HEK293 (cell line): Measurements from ENCODE around the gene MTHFD1.

ENCODE experiments used
- CTCF ChIP-seq: fragments of 450-650 bp; formaldehyde crosslinking; IDR thresholded peaks from 2 replicates; pipeline ENCODE4 v1.5.1; 2016; ENCODE audit warnings: missing biosample characterization, missing genetic modification characterization
- GLIS2 ChIP-seq: fragments of 450-650 bp; formaldehyde crosslinking; IDR thresholded peaks from 2 replicates; pipeline ENCODE4 v1.5.1; 2016; ENCODE audit warnings: missing biosample characterization, missing genetic modification characterization
- MYNN ChIP-seq: fragments of 450-650 bp; formaldehyde crosslinking; IDR thresholded peaks from 2 replicates; pipeline ENCODE4 v1.5.1; 2016; ENCODE audit warnings: missing biosample characterization, missing genetic modification characterization, borderline replicate concordance
- ZFP3 ChIP-seq: fragments of 450-650 bp; formaldehyde crosslinking; IDR thresholded peaks from 2 replicates; pipeline ENCODE4 v1.5.1; 2016; ENCODE audit warnings: low read depth, missing biosample characterization, missing genetic modification characterization
- ZNF140 ChIP-seq: fragments of 450-650 bp; formaldehyde crosslinking; IDR thresholded peaks from 2 replicates; pipeline ENCODE4 v1.5.1; 2016; ENCODE audit warnings: missing biosample characterization, missing genetic modification characterization
- ZNF324 ChIP-seq: fragments of 450-650 bp; formaldehyde crosslinking; IDR thresholded peaks from 2 replicates; pipeline ENCODE4 v1.5.1; 2016; ENCODE audit warnings: missing biosample characterization, missing genetic modification characterization
- ZNF416 ChIP-seq: fragments of 450-650 bp; formaldehyde crosslinking; IDR thresholded peaks from 2 replicates; pipeline ENCODE4 v1.5.1; 2016; ENCODE audit warnings: missing biosample characterization, missing genetic modification characterization
- ZNF501 ChIP-seq: fragments of 450-650 bp; formaldehyde crosslinking; IDR thresholded peaks from 2 replicates; pipeline ENCODE4 v1.5.1; 2016; ENCODE audit warnings: missing biosample characterization, missing genetic modification characterization
- ZNF624 ChIP-seq: fragments of 450-650 bp; formaldehyde crosslinking; IDR thresholded peaks from 2 replicates; pipeline ENCODE4 v1.5.1; 2017; ENCODE audit warnings: missing biosample characterization, missing genetic modification characterization
- ZNF660 ChIP-seq: fragments of 450-650 bp; IDR thresholded peaks from 2 replicates; pipeline ENCODE4 v1.5.1; 2018; ENCODE audit warnings: missing biosample characterization, mild to moderate bottlenecking, missing genetic modification characterization
- TF ChIP-seq, protein P1 (sequence below): fragments of 450-650 bp; formaldehyde crosslinking; IDR thresholded peaks from 2 replicates; pipeline ENCODE4 v1.5.1; 2016; ENCODE audit warnings: missing biosample characterization, missing genetic modification characterization
- TF ChIP-seq, protein P2 (sequence below): fragments of 450-650 bp; formaldehyde crosslinking; IDR thresholded peaks from 2 replicates; pipeline ENCODE4 v1.5.1; 2016; ENCODE audit warnings: missing biosample characterization, missing genetic modification characterization

- no peak for TF ChIP-seq MYNN (tag by site-specific recombination)
- TF ChIP-seq ZNF624, result no peak
- TF ChIP-seq ZFP3 (tag by site-specific recombination), result no peak
- TF ChIP-seq CTCF (tag by site-specific recombination), result no peak
- TF ChIP-seq ZNF324, result no peak
- no peak for TF ChIP-seq ZNF660
- no peak for TF ChIP-seq ZNF416 (tag by site-specific recombination)
- TF ChIP-seq, protein P1, sequence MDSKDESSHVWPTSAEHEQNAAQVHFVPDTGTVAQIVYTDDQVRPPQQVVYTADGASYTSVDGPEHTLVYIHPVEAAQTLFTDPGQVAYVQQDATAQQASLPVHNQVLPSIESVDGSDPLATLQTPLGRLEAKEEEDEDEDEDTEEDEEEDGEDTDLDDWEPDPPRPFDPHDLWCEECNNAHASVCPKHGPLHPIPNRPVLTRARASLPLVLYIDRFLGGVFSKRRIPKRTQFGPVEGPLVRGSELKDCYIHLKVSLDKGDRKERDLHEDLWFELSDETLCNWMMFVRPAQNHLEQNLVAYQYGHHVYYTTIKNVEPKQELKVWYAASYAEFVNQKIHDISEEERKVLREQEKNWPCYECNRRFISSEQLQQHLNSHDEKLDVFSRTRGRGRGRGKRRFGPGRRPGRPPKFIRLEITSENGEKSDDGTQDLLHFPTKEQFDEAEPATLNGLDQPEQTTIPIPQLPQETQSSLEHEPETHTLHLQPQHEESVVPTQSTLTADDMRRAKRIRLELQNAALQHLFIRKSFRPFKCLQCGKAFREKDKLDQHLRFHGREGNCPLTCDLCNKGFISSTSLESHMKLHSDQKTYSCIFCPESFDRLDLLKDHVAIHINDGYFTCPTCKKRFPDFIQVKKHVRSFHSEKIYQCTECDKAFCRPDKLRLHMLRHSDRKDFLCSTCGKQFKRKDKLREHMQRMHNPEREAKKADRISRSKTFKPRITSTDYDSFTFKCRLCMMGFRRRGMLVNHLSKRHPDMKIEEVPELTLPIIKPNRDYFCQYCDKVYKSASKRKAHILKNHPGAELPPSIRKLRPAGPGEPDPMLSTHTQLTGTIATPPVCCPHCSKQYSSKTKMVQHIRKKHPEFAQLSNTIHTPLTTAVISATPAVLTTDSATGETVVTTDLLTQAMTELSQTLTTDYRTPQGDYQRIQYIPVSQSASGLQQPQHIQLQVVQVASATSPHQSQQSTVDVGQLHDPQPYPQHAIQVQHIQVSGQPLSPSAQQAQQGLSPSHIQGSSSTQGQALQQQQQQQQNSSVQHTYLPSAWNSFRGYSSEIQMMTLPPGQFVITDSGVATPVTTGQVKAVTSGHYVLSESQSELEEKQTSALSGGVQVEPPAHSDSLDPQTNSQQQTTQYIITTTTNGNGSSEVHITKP (tag by site-specific recombination), result no peak
- TF ChIP-seq, protein P2, sequence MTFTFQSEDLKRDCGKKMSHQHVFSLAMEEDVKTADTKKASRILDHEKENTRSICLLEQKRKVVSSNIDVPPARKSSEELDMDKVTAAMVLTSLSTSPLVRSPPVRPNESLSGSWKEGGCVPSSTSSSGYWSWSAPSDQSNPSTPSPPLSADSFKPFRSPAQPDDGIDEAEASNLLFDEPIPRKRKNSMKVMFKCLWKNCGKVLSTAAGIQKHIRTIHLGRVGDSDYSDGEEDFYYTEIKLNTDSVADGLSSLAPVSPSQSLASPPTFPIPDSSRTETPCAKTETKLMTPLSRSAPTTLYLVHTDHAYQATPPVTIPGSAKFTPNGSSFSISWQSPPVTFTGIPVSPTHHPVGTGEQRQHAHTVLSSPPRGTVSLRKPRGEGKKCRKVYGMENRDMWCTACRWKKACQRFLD, result no peak
- no peak for TF ChIP-seq ZNF140
- no peak for TF ChIP-seq GLIS2 (tag by site-specific recombination)
- no peak for TF ChIP-seq ZNF501 (tag by site-specific recombination)
These were observed 87.6 kb downstream of the MTHFD1 start for GRCh38 chr14:64475585-64476273.
